NB4 (cell line): ENCODE data around the gene TADA1.

Experiments
- MYC ChIP-seq: IDR thresholded peaks from 2 replicates; pipeline ENCODE4 v1.6.1; 2011; ENCODE audit warnings: low read depth, low read length
- POLR2A ChIP-seq: IDR thresholded peaks from 2 replicates; pipeline ENCODE4 v1.6.1; 2011; ENCODE audit warnings: mild to moderate bottlenecking; ENCODE audit not compliant: insufficient read length; ENCODE audit errors: extremely low read depth
- TF ChIP-seq, protein P1 (sequence below): IDR thresholded peaks from one replicate; pipeline ENCODE4 v1.5.1; 2012; ENCODE audit warnings: low read depth, low read length

- TF ChIP-seq, protein P1, sequence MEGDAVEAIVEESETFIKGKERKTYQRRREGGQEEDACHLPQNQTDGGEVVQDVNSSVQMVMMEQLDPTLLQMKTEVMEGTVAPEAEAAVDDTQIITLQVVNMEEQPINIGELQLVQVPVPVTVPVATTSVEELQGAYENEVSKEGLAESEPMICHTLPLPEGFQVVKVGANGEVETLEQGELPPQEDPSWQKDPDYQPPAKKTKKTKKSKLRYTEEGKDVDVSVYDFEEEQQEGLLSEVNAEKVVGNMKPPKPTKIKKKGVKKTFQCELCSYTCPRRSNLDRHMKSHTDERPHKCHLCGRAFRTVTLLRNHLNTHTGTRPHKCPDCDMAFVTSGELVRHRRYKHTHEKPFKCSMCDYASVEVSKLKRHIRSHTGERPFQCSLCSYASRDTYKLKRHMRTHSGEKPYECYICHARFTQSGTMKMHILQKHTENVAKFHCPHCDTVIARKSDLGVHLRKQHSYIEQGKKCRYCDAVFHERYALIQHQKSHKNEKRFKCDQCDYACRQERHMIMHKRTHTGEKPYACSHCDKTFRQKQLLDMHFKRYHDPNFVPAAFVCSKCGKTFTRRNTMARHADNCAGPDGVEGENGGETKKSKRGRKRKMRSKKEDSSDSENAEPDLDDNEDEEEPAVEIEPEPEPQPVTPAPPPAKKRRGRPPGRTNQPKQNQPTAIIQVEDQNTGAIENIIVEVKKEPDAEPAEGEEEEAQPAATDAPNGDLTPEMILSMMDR, result no peak
- TF ChIP-seq POLR2A, result no peak
- no peak for TF ChIP-seq MYC
Observed at GRCh38 chr1:166884971-166885370, 8.9 kb upstream of the TADA1 start.
